Measurements from ENCODE around the gene MAPK8IP1.

DNA sequence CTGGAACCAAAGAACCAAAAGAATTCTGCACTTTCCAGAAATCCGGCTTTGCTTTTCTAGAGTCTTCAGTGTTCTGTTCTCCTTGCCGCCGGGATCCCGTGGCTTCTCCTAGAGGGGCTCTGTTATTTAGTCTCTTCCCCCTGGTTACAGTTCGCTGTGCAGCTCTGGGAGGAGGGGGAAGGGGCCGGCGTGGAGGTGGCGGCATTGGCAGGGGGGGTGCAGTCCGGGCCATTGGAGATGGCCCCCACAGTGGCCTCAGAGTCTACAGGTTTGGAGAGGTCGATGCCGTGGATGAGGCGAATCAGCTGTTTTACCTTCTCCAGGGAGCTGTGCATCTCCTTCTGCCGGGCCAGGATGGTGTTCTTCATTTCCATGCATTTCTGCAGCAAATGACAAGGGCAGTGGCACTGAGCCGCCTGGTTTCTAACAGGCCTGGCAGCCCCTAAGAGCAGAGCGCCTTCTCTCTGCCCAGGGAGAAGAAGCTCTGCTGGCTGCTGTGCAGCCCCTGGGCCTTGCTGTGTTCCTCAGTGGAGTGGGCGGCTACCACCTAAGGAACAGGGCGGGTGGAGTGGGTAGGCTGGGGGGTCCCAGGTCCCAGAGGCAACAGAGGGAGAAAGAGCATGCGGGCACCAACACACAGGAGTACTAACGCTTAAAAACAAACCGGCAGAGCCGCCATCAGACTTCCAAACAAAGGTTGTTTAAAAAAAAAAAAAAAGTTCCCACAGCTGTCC is 48.6 kb downstream of the MAPK8IP1 start:
- TF ChIP-seq POLR2A (IDR thresholded peaks at IDR 0.05; ENCODE audit: low read length): no peak
- TF ChIP-seq GATA1 (IDR thresholded peaks at IDR 0.05; ENCODE audit: low read depth, low read length): no peak

Data from erythroblast (primary cell).